C4-2B (cell line): ENCODE data around the gene MCRIP1.
A peak's percentile ranks its signal among the peaks of the same experiment; 100 is the strongest.
"Not testable (repeated sequence)": the region's sequence is repeated elsewhere in the genome, so short reads cannot be mapped to it uniquely, and the experiment has no call there.

ENCODE experiments used
- H3K27ac ChIP-seq: fragments of 450-650 bp; 2 replicates; pipeline ENCODE4 v1.5.1; 2017
- ZFX ChIP-seq: fragments of 450-650 bp; IDR thresholded peaks from 2 replicates; pipeline ENCODE4 v1.6.1; 2017
- TF ChIP-seq, protein P1 (sequence below): fragments of 450-650 bp; conservative IDR thresholded peaks from 2 replicates; pipeline ENCODE4 v1.5.1; 2017; ENCODE audit warnings: mild to moderate bottlenecking

Gene MCRIP1

DNA sequence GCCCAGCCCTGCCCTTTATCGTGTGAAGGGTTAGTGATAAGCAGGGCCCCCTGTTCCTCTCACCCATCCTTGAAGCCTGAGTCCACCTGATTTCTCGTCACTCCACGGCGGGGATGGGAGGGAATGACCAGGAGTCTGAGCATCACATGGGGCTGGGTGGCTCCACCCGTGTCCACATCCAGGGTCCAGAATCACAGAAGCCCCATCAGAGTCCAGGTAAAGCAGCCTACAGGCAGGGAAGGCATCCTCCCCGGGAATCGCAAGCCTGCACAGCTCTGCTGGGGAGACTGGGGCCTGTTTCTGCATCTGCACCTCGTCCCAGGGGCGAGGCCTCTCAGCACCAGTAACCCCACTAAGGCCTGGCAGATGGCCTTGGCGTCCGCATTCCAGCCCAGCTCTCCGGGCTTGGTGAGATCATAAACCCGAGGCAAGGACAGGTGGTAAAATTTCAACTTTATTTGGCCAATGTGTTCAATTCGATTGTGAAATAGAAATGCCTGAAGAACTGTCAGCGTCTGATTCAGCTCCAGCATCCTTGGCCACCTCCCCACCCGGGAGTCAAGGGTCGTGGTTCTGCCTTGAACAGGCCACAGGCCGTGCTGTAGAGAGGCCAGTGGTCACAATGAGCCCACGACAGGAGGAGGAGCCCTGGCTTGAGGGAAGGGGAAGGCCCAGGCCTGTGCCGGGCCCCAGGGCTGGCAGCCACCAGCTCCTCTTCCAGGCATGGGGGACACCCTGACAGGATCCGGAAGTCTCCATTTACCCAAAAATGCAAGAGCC is 9.8 kb upstream of the MCRIP1 start:
- no peak overlapping the region for H3K27ac ChIP-seq
- TF ChIP-seq, protein P1, sequence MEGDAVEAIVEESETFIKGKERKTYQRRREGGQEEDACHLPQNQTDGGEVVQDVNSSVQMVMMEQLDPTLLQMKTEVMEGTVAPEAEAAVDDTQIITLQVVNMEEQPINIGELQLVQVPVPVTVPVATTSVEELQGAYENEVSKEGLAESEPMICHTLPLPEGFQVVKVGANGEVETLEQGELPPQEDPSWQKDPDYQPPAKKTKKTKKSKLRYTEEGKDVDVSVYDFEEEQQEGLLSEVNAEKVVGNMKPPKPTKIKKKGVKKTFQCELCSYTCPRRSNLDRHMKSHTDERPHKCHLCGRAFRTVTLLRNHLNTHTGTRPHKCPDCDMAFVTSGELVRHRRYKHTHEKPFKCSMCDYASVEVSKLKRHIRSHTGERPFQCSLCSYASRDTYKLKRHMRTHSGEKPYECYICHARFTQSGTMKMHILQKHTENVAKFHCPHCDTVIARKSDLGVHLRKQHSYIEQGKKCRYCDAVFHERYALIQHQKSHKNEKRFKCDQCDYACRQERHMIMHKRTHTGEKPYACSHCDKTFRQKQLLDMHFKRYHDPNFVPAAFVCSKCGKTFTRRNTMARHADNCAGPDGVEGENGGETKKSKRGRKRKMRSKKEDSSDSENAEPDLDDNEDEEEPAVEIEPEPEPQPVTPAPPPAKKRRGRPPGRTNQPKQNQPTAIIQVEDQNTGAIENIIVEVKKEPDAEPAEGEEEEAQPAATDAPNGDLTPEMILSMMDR: no peak
- no peak for TF ChIP-seq ZFX

DNA sequence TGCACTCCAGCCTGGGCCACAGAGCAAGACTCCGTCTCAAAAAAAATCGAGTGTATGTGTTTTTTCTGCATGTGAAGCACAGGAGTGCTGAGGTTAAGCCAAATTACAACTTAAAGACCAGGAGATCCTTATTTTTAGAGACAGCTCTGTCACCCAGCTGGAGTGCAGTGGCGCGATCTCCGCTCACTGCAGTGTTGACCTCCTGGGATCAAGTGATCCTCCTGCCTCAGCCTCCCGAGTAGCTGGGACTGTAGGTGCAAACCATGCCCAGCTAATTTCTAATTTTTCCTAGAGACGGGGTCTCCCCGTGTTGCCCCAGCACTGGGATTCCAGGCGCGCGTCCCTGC is 9.3 kb upstream of the MCRIP1 start:
- H3K27ac ChIP-seq: no peak overlapping the region
- TF ChIP-seq, protein P1: no peak
- no peak for TF ChIP-seq ZFX

DNA sequence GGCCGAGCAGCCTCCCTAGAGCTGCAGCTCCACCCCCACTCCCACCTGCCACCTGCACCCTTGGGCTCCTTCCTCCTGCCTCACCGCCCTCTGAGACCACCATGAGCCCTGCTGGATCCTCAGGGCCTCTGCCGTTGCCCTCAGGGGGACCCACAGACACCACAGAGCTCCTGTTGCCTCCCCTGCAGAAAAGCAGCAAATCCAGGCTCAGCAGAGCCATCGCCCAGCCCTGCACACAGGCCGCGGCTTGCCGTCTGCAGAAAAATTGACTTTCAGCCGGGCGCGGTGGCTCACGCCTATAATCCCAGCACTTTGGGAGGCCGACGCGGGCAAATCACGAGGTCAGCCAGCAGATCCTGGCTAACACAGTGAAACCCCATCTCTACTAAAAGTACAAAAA is 8.8 kb upstream of the MCRIP1 start:
- peak overlapping the region; percentile 10; the same call in 1 of the 2 replicates for H3K27ac ChIP-seq
- TF ChIP-seq ZFX: no peak
- TF ChIP-seq, protein P1: no peak

DNA sequence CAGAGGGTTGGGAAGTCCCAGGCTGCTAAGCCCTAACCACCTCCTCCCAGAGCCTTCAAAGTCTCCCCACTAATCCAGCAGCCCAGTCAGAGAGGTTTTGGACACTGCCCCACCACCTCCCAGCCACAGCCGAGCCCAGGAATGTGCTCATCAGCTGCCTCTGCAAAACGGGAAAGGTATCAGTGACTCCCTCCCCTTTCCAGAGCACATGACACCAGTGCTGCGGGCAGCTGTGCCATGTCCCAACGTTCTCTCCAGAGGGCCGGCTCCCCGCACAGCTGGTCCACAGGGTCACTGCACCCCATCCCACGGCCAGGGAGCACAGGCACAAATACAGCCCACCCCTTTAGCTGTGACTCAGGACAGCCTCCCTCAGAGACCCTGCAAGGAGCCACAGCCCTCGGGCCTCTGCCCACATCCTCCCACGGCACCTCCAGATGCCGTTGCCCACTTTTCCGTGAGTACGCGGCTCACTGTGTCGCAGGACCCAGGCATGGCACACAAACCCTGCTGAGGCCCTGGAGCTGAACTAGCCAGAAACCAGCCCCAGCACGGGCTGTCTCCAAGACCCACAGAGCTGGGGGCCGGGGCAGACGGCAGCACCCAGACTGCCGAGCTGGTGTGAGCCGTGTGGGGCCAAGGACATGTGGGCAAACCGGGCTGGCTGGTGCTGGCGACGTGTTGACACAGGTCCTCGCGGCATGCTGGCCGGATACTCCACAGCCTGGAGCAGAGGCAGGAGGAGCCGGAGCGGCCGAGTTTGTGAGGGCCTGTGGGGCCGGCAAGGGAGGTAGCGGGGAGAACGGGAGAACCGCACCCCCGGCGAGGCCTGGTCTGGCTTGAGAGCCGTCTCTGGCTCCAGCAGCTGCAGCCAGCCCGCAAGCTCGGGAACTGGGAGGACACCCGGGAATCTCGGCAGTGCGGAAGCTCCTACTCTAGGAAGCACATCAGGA is 8.0 kb upstream of the MCRIP1 start:
- peak overlapping the region; percentile 10; the same call in 1 of the 2 replicates for H3K27ac ChIP-seq
- TF ChIP-seq ZFX: no peak
- TF ChIP-seq, protein P1: no peak

DNA sequence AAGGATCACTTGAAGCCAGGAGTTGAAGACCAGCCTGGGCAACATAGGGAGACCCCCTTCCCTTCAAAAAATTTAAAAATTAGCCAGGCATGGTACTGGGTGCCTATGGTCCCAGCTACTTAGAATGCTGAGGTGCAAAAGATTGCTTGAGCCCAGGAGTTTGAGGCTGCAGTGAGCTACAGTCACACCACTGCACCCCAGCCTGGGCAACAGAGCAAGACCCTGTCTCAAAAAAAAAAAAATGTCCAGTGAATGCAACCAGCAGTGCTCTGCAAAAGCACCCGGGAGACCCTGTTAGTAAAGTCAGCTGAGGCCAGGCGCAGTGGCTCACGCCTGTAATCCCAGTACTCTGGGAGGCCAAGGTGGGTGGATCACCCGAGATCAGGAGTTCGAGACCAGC is 7.0 kb upstream of the MCRIP1 start:
- H3K27ac ChIP-seq: not testable (repeated sequence)

DNA sequence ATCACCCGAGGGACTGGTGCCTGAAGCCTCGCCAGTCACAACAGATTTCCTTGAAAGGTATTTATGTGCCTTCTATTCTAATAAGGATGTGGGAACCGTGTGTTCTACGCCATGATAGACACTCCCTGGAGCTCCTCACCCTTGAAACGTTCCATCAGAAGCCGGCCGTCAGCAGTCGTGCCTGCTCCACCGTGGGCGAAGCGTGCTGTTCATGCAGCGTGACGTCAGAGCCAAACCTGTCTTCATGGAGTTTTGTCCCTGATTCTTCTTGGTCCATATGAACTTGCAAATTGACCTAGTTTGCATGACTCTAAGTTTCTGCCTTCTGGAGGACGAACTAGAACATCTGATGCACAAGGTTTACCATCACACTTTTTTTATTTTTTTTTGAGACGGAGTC is 6.2 kb upstream of the MCRIP1 start:
- no peak for TF ChIP-seq ZFX
- TF ChIP-seq, protein P1: no peak
- H3K27ac ChIP-seq: no peak overlapping the region

DNA sequence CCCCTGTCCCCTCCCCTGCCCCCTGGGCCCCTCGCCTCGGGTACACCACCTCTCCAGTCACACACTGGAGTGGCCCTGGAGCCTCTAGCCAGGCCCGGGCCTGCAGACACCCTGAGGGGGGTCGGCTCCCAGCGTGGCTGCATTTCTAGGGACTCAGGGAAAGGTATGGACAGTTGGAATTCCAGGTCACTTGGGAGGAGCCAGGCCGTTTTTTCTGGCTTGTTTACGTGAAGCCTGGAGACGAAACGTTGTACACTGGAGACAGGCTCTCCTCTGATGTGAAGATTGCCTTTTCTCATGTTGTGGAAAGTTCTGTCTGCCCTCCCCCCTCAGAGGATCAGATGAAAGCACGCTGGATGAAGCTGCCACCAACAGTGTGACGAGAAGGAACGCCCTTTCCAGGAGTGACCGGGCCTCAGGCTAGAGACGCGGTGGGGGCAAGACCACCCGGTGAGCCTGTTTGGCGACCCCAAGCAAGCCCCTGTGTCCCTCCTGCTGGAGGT is 5.7 kb upstream of the MCRIP1 start:
- TF ChIP-seq, protein P1: no peak
- no peak for TF ChIP-seq ZFX
- H3K27ac ChIP-seq: no peak overlapping the region
